ENCODE measurements around the gene ANKRD49. TPM values are rescaled to one million over a fixed set of nuclear protein-coding genes. Genes with fewer than 3 reads are reported as not detected.
"Not testable (repeated sequence)": the region's sequence is repeated elsewhere in the genome, so short reads cannot be mapped to it uniquely, and the experiment has no call there.

The ANKRD49 gene
- total RNA-seq, 2 donors from 2014 or later = 4.3 to 6.9 TPM

GRCh38 chr11:94486068-94486467, 7.7 kb upstream of the ANKRD49 start:
- no peak for DNase-seq (ENCODE audit: low spot score)
- Histone ChIP-seq H3K9me3 (no peaks in the 10 kb centered on the region), H3K4me3 (no peak overlapping the region), H3K27ac (no peak overlapping the region), H3K36me3 (peaks cover 29% of the 10 kb centered on the region), H3K27me3 (no peaks in the 10 kb centered on the region), H3K4me1 (no peaks in the 10 kb centered on the region)
- TF ChIP-seq CTCF (IDR thresholded peaks at IDR 0.05) = no peak

DNA sequence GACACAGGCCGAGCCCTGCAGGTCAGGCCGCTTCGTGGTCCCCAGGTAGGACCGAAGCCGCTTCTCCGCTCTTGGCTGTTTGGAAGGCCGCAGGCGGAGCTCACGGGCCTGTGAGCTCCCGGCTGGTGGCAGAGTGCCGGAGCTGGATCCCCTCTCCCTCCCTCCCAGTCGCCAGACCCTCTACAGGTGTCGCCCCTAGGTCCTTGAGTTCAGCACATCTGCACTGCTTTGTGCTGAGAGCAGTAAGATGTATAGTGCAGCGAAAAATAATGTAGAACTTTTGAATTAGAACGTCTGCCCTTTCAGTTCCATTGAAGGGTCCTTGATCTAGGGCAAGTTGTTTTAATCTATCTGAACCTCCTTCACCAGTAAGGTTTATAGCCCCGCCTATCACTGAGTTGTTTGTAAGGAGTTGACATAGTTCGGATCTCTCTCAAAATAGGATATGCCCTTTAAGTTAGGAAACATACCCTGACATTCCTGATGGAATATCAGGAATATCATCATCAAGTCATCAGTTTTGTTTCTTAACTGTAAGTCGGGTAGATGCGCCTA, 419 bp downstream of the ANKRD49 start:
- Histone ChIP-seq H3K27ac (peak overlapping the region; percentile 68 to 81), H3K36me3 (peaks cover 30% of the 10 kb centered on the region), H3K9me3 (no peaks in the 10 kb centered on the region), H3K27me3 (no peaks in the 10 kb centered on the region), H3K4me3 (peak overlapping the region; percentile 77), H3K4me1 (peaks cover 0 to 17% of the 10 kb centered on the region in 2 donors)
- TF ChIP-seq CTCF (IDR thresholded peaks at IDR 0.05) = no peak
- no peak for DNase-seq (ENCODE audit: low spot score)

DNA sequence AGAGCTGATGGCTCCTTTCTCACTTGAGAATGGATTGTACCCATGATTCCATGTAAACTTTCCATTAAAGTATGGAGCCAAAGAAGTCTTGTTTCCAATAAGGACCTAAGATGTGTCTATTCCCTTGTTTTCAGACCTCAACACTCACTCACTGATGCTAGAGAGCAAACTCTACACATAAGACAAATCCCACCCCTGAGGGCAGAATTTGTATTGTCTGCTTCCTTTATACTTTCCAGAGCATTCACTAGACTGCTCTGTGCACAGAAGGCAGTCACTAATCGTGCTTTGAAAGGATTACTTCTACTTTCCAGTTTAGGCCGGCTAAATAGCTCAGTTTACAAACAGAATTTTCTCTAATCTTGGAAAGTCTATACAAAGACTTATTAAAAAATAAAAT, 6.4 kb downstream of the ANKRD49 start:
- H3K27me3 ChIP-seq = no peaks in the 10 kb centered on the region
- TF ChIP-seq CTCF (IDR thresholded peaks at IDR 0.05) = no peak
- H3K9me3 ChIP-seq = no peaks in the 10 kb centered on the region
- H3K27ac ChIP-seq = no peak overlapping the region
- H3K36me3 ChIP-seq = peaks cover 46% of the 10 kb centered on the region
- H3K4me3 ChIP-seq = no peak overlapping the region
- DNase-seq (ENCODE audit: low spot score) = no peak
- no peaks in the 10 kb centered on the region for H3K4me1 ChIP-seq

- DNase-seq (ENCODE audit: low spot score) = no peak
- Histone ChIP-seq H3K4me1 (no peaks in the 10 kb centered on the region), H3K9me3 (no peaks in the 10 kb centered on the region), H3K27ac (no peak overlapping the region), H3K4me3 (no peak overlapping the region), H3K27me3 (no peaks in the 10 kb centered on the region), H3K36me3 (peaks cover 46% of the 10 kb centered on the region)
- TF ChIP-seq CTCF (IDR thresholded peaks at IDR 0.05) = no peak
These were observed 7.7 kb downstream of the ANKRD49 start for GRCh38 chr11:94501522-94501921.

GRCh38 chr11:94504689-94505293, 11.0 kb downstream of the ANKRD49 start:
- Histone ChIP-seq H3K4me1 (no peaks in the 10 kb centered on the region), H3K4me3 (no peak overlapping the region), H3K27ac (no peak overlapping the region), H3K36me3 (peaks cover 18% of the 10 kb centered on the region), H3K9me3 (no peaks in the 10 kb centered on the region), H3K27me3 (no peaks in the 10 kb centered on the region)
- DNase-seq (ENCODE audit: low spot score) = no peak
- TF ChIP-seq CTCF (IDR thresholded peaks at IDR 0.05) = peak; percentile 61 to 72

DNA sequence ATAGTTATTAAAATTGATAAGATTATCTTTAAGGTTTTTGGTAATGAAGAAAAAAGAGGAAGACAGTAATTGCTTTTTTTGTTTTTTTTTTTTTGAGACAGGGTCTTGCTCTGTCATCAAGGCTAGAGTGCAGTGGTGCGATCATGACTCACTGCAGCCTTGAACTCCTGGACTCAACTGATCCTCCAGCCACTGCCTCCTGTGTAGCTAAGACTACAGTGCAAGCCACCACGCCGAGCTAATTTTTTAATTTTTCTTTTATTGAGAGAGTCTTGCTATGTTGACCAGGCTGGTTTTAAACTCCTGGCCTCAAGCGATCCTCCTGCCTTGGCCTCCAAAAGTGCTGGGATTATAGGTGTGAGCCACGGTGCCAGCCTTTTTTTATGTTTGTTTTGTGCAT, 12.7 kb downstream of the ANKRD49 start:
- H3K27me3 ChIP-seq; H3K36me3 ChIP-seq; H3K4me1 ChIP-seq; H3K27ac ChIP-seq; H3K9me3 ChIP-seq; H3K4me3 ChIP-seq; DNase-seq (ENCODE audit: low spot score): not testable (repeated sequence)
